ENCODE data around the gene CATSPERE. TPM values are rescaled to one million over a fixed set of nuclear protein-coding genes. Genes with fewer than 3 reads are reported as not detected.

CATSPERE gene
- total and polyA plus RNA-seq, 10 of the 15 experiments (the other 5 are each of a cell fraction or from before 2014, with no cell fraction given): 0.04 to 0.24 (median 0.17) TPM; not detected in 3

- no peak for TF ChIP-seq REST (IDR thresholded peaks at IDR 0.05; ENCODE audit: low read depth, low read length)
- no peak for TF ChIP-seq PKNOX1 (IDR thresholded peaks at IDR 0.05)
- no peak for TF ChIP-seq STAT3 (IDR thresholded peaks at IDR 0.05; ENCODE audit: low read depth, low read length)
- peak; percentile 27; the same call in 1 of the 2 replicates for TF ChIP-seq PAX5 (IDR thresholded peaks at IDR 0.05; ENCODE audit: borderline replicate concordance, low read depth, low read length)
- TF ChIP-seq SREBF2 (IDR thresholded peaks at IDR 0.05; ENCODE audit: low read length): no peak
- peak in 1 of 2 experiments; percentile 39; a peak in 1 of 3 replicates for TF ChIP-seq EGR1 (IDR thresholded peaks at IDR 0.05; ENCODE audit: borderline replicate concordance in 1 of 2, low read depth in 2 of 2, low read length in 2 of 2)
- peak; percentile 49; the same call in 1 of the 2 replicates for TF ChIP-seq ZNF24 (IDR thresholded peaks at IDR 0.05)
- TF ChIP-seq RCOR1 (conservative IDR thresholded peaks at IDR 0.05; ENCODE audit: low read depth, low read length): no peak
- peak; percentile 97 for TF ChIP-seq SIX5 (IDR thresholded peaks at IDR 0.05; ENCODE audit: low read depth, low read length, severe bottlenecking)
- peak; percentile 91 for TF ChIP-seq BACH1 (IDR thresholded peaks at IDR 0.05; ENCODE audit: borderline replicate concordance)
- peak; percentile 87 for TF ChIP-seq ZNF687 (IDR thresholded peaks at IDR 0.05)
- TF ChIP-seq ZNF592 (IDR thresholded peaks at IDR 0.05): peak; percentile 41; the same call in 1 of the 2 replicates
- no peak for TF ChIP-seq RB1 (IDR thresholded peaks at IDR 0.05; ENCODE audit: borderline replicate concordance)
Measured at GRCh38 chr1:244652623-244653438, 191.8 kb downstream of the CATSPERE start, which contains the start of gene DESI2 (continued).

All from GM12878 (cell line).